C4-2B (cell line): ENCODE data around the gene ADAM8.
"Not testable (repeated sequence)": the region's sequence is repeated elsewhere in the genome, so short reads cannot be mapped to it uniquely, and the experiment has no call there.

Experiments
- H3K27ac ChIP-seq: fragments of 450-650 bp; 2 replicates; pipeline ENCODE4 v1.5.1; 2017
- CTCF ChIP-seq: fragments of 450-650 bp; conservative IDR thresholded peaks from 2 replicates; pipeline ENCODE4 v1.5.1; 2017; ENCODE audit warnings: mild to moderate bottlenecking
- ZFX ChIP-seq: fragments of 450-650 bp; IDR thresholded peaks from 2 replicates; pipeline ENCODE4 v1.6.1; 2017

The ADAM8 gene

DNA sequence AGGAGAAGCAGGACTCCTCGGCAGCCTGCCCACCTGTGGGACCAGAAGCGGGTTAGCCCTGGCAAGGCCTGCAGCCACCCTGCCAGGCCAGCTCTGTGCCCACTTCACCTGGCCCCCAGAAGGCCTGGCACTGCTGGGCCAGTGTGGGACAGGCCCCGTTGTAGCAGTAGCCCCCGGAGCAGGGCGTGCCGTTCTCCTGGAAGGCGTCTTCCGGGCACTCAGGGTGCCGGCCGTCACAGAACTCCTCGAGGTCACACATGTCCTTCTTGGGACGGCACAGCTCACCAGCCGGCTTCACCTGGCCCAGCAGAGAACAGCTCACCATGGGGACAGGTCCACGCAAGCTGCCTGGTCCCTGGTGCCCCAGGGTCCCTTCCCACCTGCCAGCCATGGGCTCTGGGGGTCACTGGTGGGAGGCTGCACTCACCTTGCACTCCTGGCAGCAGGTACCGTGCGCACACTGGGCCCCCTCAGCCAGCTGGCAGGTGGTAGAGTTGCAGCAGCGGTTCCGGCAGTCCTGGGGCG is 5.8 kb downstream of the ADAM8 start:
- no peak overlapping the region for H3K27ac ChIP-seq
- TF ChIP-seq CTCF (no peak), ZFX (no peak)

DNA sequence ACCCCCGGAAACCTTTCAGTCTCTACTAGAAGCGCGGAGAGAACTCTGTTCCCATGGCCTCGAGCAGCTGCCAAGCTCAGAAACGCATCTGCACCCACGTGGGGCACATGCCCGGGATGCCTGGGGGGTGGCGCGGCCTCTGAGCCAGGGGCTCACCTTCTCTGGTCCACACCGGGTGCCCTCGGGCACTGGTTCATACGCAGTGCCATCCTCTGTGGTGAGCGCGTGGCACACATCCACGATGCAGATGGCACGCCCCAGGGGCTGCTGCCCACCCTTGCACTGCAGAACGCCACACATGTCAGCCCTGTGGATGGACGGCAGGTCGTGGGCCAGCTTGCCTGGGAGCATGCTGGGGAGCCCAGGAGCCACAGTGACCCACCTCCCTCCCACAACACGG is 6.5 kb downstream of the ADAM8 start:
- no peak overlapping the region for H3K27ac ChIP-seq
- TF ChIP-seq CTCF, result no peak
- no peak for TF ChIP-seq ZFX

DNA sequence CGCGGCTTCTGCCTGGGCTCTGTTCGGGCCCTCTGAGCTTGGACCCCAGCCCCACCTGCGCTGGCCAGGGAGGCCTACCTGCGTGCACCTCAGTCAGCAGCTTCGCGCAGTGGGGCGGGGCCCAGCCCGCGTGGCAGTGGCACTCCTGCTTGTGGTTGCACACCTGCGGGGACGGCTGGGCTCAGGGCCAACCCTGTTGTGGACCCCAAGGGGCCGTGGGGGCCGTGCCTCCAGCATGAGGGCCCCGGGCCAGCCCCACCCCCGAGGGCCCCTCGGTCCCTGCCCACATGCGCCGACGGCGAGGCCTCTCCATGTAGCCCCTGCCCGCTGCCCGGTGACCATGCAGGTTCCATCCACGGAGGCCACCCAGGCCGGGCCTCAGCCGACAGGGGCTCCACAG is 7.3 kb downstream of the ADAM8 start:
- TF ChIP-seq ZFX (no peak), CTCF (no peak)

GRCh38 chr10:133268532-133268931 is 8.1 kb downstream of the ADAM8 start:
- TF ChIP-seq CTCF (no peak), ZFX (no peak)
- no peak overlapping the region for H3K27ac ChIP-seq

More for the DNA sequence above, 7.3 kb downstream of the ADAM8 start:
- H3K27ac ChIP-seq, result no peak overlapping the region

DNA sequence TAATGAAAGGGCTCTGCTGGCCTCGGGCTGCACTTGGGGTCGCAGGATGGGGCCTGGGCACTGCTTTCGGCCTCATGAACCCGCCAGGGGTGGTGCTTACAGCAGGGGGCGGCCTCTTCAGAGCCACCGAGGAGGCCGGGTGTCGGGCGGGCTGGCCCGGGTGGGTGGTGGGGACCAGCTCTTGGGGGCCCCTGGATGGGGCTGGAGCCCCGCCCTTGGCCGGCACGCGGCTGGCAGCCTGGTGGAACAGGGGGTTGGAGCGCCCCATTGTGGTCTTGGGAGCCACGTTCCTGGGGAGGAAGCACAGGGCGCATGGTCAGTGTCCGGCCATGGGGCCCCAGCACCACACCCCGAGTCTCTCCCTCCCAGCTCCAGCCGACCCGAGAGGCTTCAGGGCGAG is 8.8 kb downstream of the ADAM8 start:
- TF ChIP-seq ZFX (no peak), CTCF (no peak)
- no peak overlapping the region for H3K27ac ChIP-seq

- TF ChIP-seq CTCF (no peak), ZFX (no peak)
- H3K27ac ChIP-seq, result no peak overlapping the region
These were observed 9.4 kb downstream of the ADAM8 start for GRCh38 chr10:133267293-133267692.

- peak overlapping the region; percentile 5; the same call in 1 of the 2 replicates for H3K27ac ChIP-seq
- TF ChIP-seq CTCF (no peak), ZFX (no peak)
These were observed 10.4 kb downstream of the ADAM8 start for GRCh38 chr10:133266056-133266795.

- H3K27ac ChIP-seq, result not testable (repeated sequence)
These were observed 11.6 kb downstream of the ADAM8 start for GRCh38 chr10:133265052-133265451.
